ENCODE results near the gene DET1.

The DET1 gene

DNA sequence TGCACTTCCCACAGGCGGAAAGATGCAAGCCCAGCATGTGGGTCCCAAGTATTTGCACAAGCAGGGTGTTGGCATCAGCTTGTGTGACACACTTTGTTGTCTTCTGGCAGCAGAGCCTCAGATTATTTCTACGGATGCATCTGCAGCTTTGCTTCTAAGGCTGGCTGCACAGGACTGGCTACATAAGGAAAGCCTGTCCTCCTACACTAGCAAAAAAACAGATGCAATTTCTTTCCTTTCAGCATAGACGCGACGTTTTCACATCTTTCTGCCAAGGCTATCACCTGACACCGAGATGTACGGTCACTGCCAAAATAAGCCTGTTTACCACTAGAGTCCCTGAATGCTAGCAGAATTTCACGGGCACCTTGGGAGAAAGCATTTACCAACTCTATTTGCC, 65.5 kb downstream of the DET1 start:
- no peak overlapping the region for H3K27ac ChIP-seq (ENCODE audit: extremely low read depth, low read depth, low read length)
- POLR2A ChIA-PET: no interaction called here

More for the DNA sequence above, 65.5 kb downstream of the DET1 start:
- Histone ChIP-seq H3K4me3 (ENCODE audit: low read depth, low read length) (no peak overlapping the region), H3K4me1 (ENCODE audit: control insufficient read depth, insufficient read depth, low read length) (no peaks in the 10 kb centered on the region), H3K36me3 (ENCODE audit: control insufficient read depth in 2 of 2, insufficient read depth in 1 of 2, low read length in 2 of 2) (peaks cover 9 to 35% of the 10 kb centered on the region in 2 experiments), H3K9me3 (ENCODE audit: control insufficient read depth, insufficient read depth, low read depth, low read length) (no peaks in the 10 kb centered on the region)
- TF ChIP-seq MZF1 (tag by site-specific recombination; IDR thresholded peaks at IDR 0.05; ENCODE audit: borderline replicate concordance): no peak
- TF ChIP-seq ZNF677 (tag by site-specific recombination; IDR thresholded peaks at IDR 0.05): no peak
- no peak for TF ChIP-seq KLF9 (tag by site-specific recombination; IDR thresholded peaks at IDR 0.05; ENCODE audit: low read depth)
- TF ChIP-seq ZNF514 (tag by site-specific recombination; IDR thresholded peaks at IDR 0.05): no peak
- TF ChIP-seq, protein P1, sequence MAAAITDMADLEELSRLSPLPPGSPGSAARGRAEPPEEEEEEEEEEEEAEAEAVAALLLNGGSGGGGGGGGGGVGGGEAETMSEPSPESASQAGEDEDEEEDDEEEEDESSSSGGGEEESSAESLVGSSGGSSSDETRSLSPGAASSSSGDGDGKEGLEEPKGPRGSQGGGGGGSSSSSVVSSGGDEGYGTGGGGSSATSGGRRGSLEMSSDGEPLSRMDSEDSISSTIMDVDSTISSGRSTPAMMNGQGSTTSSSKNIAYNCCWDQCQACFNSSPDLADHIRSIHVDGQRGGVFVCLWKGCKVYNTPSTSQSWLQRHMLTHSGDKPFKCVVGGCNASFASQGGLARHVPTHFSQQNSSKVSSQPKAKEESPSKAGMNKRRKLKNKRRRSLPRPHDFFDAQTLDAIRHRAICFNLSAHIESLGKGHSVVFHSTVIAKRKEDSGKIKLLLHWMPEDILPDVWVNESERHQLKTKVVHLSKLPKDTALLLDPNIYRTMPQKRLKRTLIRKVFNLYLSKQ (tag by site-specific recombination; IDR thresholded peaks at IDR 0.05; ENCODE audit: borderline replicate concordance): no peak
- TF ChIP-seq, protein P2, sequence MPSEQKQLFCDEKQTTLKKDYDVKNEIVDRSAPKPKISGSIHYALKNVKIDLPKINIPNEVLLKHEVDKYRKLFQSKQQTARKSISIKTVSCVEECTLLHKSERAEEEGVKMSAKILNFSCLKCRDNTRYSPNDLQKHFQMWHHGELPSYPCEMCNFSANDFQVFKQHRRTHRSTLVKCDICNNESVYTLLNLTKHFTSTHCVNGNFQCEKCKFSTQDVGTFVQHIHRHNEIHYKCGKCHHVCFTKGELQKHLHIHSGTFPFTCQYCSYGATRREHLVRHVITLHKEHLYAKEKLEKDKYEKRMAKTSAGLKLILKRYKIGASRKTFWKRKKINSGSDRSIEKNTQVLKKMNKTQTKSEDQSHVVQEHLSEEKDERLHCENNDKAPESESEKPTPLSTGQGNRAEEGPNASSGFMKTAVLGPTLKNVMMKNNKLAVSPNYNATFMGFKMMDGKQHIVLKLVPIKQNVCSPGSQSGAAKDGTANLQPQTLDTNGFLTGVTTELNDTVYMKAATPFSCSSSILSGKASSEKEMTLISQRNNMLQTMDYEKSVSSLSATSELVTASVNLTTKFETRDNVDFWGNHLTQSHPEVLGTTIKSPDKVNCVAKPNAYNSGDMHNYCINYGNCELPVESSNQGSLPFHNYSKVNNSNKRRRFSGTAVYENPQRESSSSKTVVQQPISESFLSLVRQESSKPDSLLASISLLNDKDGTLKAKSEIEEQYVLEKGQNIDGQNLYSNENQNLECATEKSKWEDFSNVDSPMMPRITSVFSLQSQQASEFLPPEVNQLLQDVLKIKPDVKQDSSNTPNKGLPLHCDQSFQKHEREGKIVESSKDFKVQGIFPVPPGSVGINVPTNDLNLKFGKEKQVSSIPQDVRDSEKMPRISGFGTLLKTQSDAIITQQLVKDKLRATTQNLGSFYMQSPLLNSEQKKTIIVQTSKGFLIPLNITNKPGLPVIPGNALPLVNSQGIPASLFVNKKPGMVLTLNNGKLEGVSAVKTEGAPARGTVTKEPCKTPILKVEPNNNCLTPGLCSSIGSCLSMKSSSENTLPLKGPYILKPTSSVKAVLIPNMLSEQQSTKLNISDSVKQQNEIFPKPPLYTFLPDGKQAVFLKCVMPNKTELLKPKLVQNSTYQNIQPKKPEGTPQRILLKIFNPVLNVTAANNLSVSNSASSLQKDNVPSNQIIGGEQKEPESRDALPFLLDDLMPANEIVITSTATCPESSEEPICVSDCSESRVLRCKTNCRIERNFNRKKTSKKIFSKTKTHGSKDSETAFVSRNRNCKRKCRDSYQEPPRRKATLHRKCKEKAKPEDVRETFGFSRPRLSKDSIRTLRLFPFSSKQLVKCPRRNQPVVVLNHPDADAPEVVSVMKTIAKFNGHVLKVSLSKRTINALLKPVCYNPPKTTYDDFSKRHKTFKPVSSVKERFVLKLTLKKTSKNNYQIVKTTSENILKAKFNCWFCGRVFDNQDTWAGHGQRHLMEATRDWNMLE (tag by site-specific recombination; conservative IDR thresholded peaks at IDR 0.05; ENCODE audit: low read depth): no peak
- no peak for TF ChIP-seq GLIS1 (tag by site-specific recombination; IDR thresholded peaks at IDR 0.05)
- TF ChIP-seq MEIS1 (CRISPR knock-in tag; IDR thresholded peaks at IDR 0.05; ENCODE audit: borderline replicate concordance): no peak
- no peak for TF ChIP-seq ZNF621 (tag by site-specific recombination; IDR thresholded peaks at IDR 0.05)
- no peak for TF ChIP-seq ZNF416 (tag by site-specific recombination; IDR thresholded peaks at IDR 0.05)
- TF ChIP-seq ZNF596 (tag by site-specific recombination; IDR thresholded peaks at IDR 0.05): no peak
- no peak for TF ChIP-seq ZBTB21 (tag by site-specific recombination; IDR thresholded peaks at IDR 0.05)
- TF ChIP-seq, protein P3, sequence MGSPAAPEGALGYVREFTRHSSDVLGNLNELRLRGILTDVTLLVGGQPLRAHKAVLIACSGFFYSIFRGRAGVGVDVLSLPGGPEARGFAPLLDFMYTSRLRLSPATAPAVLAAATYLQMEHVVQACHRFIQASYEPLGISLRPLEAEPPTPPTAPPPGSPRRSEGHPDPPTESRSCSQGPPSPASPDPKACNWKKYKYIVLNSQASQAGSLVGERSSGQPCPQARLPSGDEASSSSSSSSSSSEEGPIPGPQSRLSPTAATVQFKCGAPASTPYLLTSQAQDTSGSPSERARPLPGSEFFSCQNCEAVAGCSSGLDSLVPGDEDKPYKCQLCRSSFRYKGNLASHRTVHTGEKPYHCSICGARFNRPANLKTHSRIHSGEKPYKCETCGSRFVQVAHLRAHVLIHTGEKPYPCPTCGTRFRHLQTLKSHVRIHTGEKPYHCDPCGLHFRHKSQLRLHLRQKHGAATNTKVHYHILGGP (tag by site-specific recombination; IDR thresholded peaks at IDR 0.05): no peak
- TF ChIP-seq, protein P4, sequence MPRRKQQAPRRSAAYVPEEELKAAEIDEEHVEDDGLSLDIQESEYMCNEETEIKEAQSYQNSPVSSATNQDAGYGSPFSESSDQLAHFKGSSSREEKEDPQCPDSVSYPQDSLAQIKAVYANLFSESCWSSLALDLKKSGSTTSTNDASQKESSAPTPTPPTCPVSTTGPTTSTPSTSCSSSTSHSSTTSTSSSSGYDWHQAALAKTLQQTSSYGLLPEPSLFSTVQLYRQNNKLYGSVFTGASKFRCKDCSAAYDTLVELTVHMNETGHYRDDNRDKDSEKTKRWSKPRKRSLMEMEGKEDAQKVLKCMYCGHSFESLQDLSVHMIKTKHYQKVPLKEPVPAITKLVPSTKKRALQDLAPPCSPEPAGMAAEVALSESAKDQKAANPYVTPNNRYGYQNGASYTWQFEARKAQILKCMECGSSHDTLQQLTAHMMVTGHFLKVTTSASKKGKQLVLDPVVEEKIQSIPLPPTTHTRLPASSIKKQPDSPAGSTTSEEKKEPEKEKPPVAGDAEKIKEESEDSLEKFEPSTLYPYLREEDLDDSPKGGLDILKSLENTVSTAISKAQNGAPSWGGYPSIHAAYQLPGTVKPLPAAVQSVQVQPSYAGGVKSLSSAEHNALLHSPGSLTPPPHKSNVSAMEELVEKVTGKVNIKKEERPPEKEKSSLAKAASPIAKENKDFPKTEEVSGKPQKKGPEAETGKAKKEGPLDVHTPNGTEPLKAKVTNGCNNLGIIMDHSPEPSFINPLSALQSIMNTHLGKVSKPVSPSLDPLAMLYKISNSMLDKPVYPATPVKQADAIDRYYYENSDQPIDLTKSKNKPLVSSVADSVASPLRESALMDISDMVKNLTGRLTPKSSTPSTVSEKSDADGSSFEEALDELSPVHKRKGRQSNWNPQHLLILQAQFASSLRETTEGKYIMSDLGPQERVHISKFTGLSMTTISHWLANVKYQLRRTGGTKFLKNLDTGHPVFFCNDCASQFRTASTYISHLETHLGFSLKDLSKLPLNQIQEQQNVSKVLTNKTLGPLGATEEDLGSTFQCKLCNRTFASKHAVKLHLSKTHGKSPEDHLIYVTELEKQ (tag by site-specific recombination; IDR thresholded peaks at IDR 0.05; ENCODE audit: borderline replicate concordance): no peak
- no peak for TF ChIP-seq ZNF501 (tag by site-specific recombination; IDR thresholded peaks at IDR 0.05)
- TF ChIP-seq ZBTB26 (tag by site-specific recombination; optimal IDR thresholded peaks at IDR 0.05): no peak
- no peak for TF ChIP-seq ZNF202 (tag by site-specific recombination; IDR thresholded peaks at IDR 0.05; ENCODE audit: borderline replicate concordance)
- TF ChIP-seq, protein P5, sequence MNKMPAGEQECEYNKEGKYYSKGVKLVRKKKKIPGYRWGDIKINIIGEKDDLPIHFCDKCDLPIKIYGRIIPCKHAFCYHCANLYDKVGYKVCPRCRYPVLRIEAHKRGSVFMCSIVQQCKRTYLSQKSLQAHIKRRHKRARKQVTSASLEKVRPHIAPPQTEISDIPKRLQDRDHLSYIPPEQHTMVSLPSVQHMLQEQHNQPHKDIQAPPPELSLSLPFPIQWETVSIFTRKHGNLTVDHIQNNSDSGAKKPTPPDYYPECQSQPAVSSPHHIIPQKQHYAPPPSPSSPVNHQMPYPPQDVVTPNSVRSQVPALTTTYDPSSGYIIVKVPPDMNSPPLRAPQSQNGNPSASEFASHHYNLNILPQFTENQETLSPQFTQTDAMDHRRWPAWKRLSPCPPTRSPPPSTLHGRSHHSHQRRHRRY (tag by site-specific recombination; IDR thresholded peaks at IDR 0.05): no peak
- no peak for TF ChIP-seq GLIS2 (tag by site-specific recombination; IDR thresholded peaks at IDR 0.05)
- CTCF ChIA-PET: no interaction called here

Data from HEK293 (cell line).